Occipital lobe (tissue), 2 donors: ENCODE measurements around the gene EFNB1. TPM values are rescaled to one million over a fixed set of nuclear protein-coding genes. Genes with fewer than 3 reads are reported as not detected.
"Not testable (repeated sequence)": the region's sequence is repeated elsewhere in the genome, so short reads cannot be mapped to it uniquely, and the experiment has no call there.

Experiments
- DNase-seq: peaks from one replicate; lab custom pipeline; 2025; lab: John Stamatoyannopoulos, UW
- total RNA-seq: library from RNA; depleted of rRNA; stranded (reverse); fragments of >200 nt; gene quantifications from one replicate; pipeline ENCODE4 v1.2.3, GENCODE V29; 2014

The EFNB1 gene
- 22.3 TPM for total RNA-seq

GRCh38 chrX:68828740-68829581 lies at the start of gene EFNB1:
TSS of gene EFNB1 (plus strand) at chrX:68829021. CDS start at chrX:68829777, 756 bp downstream.
- DNase-seq: peak; percentile 86

GRCh38 chrX:68781295-68781694 lies 47.5 kb upstream of the EFNB1 start:
- not testable (repeated sequence) for DNase-seq

GRCh38 chrX:68784816-68785215 lies 44.0 kb upstream of the EFNB1 start:
- no peak for DNase-seq

GRCh38 chrX:68786581-68786980 lies 42.2 kb upstream of the EFNB1 start:
- DNase-seq: not testable (repeated sequence)

GRCh38 chrX:68789966-68790365 lies 38.9 kb upstream of the EFNB1 start:
- no peak for DNase-seq

- DNase-seq: no peak
Observed at GRCh38 chrX:68792083-68792482, 36.7 kb upstream of the EFNB1 start.

GRCh38 chrX:68794461-68794860 lies 34.4 kb upstream of the EFNB1 start:
- no peak for DNase-seq

- no peak for DNase-seq
Observed at GRCh38 chrX:68795741-68796140, 33.1 kb upstream of the EFNB1 start.

- DNase-seq: not testable (repeated sequence)
Observed at GRCh38 chrX:68798400-68798799, 30.4 kb upstream of the EFNB1 start.

GRCh38 chrX:68801737-68802290 lies 27.0 kb upstream of the EFNB1 start:
- DNase-seq: no peak

GRCh38 chrX:68807818-68808217 lies 21.0 kb upstream of the EFNB1 start:
- no peak for DNase-seq

- DNase-seq: no peak
Observed at GRCh38 chrX:68808686-68809357, 20.0 kb upstream of the EFNB1 start.

GRCh38 chrX:68820476-68821110 lies 8.2 kb upstream of the EFNB1 start:
- no peak for DNase-seq

- DNase-seq: no peak
Observed at GRCh38 chrX:68821616-68822015, 7.2 kb upstream of the EFNB1 start.

- no peak for DNase-seq
Observed at GRCh38 chrX:68822641-68823410, 6.0 kb upstream of the EFNB1 start.

- DNase-seq: no peak
Observed at GRCh38 chrX:68823413-68824151, 5.2 kb upstream of the EFNB1 start.

- no peak for DNase-seq
Observed at GRCh38 chrX:68824152-68824433, 4.7 kb upstream of the EFNB1 start.

GRCh38 chrX:68824565-68825125 lies 4.2 kb upstream of the EFNB1 start:
- no peak for DNase-seq

GRCh38 chrX:68826113-68826980 lies 2.5 kb upstream of the EFNB1 start:
- no peak for DNase-seq
